Lung (tissue), 12 donors: ENCODE measurements around the gene CHRNA9. TPM values are rescaled to one million over a fixed set of nuclear protein-coding genes. Genes with fewer than 3 reads are reported as not detected.

Source experiments
- ATAC-seq: fragments of 200-7000 bp; cut with Tn5 transposase; one replicate; pipeline ENCODE4 v1.9.1; 2020; ENCODE audit warnings: moderate number of reproducible peaks; ENCODE audit not compliant: insufficient read depth, low FRiP score
- DNase-seq, 3 donors: peaks; one replicate each; pipeline ENCODE4 v3.0.0-alpha.2; 2013 to 2017
- H3K27ac ChIP-seq, 2 donors: one replicate each; pipeline ENCODE4 v1.5.1; 2013; ENCODE audit warnings: mild to moderate bottlenecking in 2 of 2, moderate library complexity in 2 of 2, control low read depth in 1 of 2, inconsistent platforms in 1 of 2, low read depth in 1 of 2, low read length in 1 of 2
- H3K27me3 ChIP-seq, 3 donors: one replicate each; pipeline ENCODE4 v1.5.1; 2013; ENCODE audit warnings: low read length in 2 of 3; ENCODE audit not compliant: control insufficient read depth in 3 of 3, insufficient read depth in 3 of 3
- H3K36me3 ChIP-seq, 4 donors: one replicate each; pipeline ENCODE4 v1.5.1; 2013; ENCODE audit warnings: low read length in 4 of 4, mild to moderate bottlenecking in 1 of 4, moderate library complexity in 1 of 4; ENCODE audit not compliant: control insufficient read depth in 4 of 4, insufficient read depth in 4 of 4
- H3K4me1 ChIP-seq, 5 donors: one replicate each; pipeline ENCODE4 v1.5.1; 2013; ENCODE audit warnings: low read length in 5 of 5, mild to moderate bottlenecking in 2 of 5, moderate library complexity in 1 of 5; ENCODE audit not compliant: control insufficient read depth in 5 of 5, insufficient read depth in 5 of 5
- H3K4me3 ChIP-seq: one replicate; pipeline ENCODE4 v1.5.1; 2013; ENCODE audit warnings: mild to moderate bottlenecking, control low read depth, moderate library complexity
- H3K9ac ChIP-seq, 2 donors: one replicate each; pipeline ENCODE4 v1.5.1; 2013; ENCODE audit warnings: low read length in 2 of 2, control low read depth in 1 of 2; ENCODE audit not compliant: insufficient read depth in 1 of 2
- H3K9me3 ChIP-seq, 4 donors: one replicate each; pipeline ENCODE4 v1.5.1; 2013; ENCODE audit warnings: low read length in 3 of 4, mild to moderate bottlenecking in 1 of 4, moderate library complexity in 1 of 4; ENCODE audit not compliant: control insufficient read depth in 4 of 4, insufficient read depth in 3 of 4
- WGBS, 2 donors: extraction: QIAGEN DNeasy Blood & Tissue Kit; methylation state at CpG; one replicate each; pipeline ENCODE4 v1.1.7; 2013; 5-methylcytosine and 5-hydroxymethylcytosine counted together
- polyA plus RNA-seq, 2 donors: library from polyadenylated mRNA; stranded (reverse); fragments of 200-250 nt; gene quantifications; one replicate each; pipeline ENCODE4 v1.2.1, GENCODE V29; 2013
- total RNA-seq, 2 donors: library from RNA; depleted of rRNA in 1 of 2; stranded (reverse); fragments of >200 nt in 1 of 2; gene quantifications; one replicate each; pipeline ENCODE4 v1.2.1, GENCODE V29; 2014 to 2021
- TF ChIP-seq, protein P1 (sequence below): IDR thresholded peaks from 2 replicates; pipeline ENCODE4 v1.5.1; 2012; ENCODE audit warnings: mild to moderate bottlenecking; ENCODE audit errors: control extremely low read depth, extremely low read depth
- donor health status: control.
- donor health status: control.
- donor health status: Bipolar disorder and iron deficiency.
- donor health status: healthy.
- donor health status: DM: yes; HTN: yes; CAD: no.

Gene CHRNA9
- total and polyA plus RNA-seq, 4 donors: 0.09 TPM; not detected in 3

DNA sequence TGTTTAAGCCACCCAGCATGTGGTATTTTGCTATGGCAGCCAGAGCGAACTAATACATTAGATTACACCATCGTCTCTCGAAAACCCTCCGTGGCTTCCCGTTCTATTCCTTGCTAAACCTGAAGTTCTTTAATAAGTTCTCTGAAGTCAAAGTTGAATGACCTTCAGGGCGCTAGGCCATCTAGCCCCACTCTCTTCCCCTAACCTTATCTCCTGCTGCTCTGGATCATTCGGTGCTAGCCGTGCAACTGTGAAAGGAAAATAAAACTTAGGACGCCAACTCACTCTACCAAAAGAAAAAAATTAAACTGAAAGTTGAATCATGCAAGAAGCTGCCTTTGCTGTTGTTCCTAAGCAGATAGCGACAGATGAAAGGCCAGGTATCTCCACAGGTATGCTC, 40.0 kb downstream of the CHRNA9 start:
- no peak overlapping the region for H3K9ac ChIP-seq
- ATAC-seq: no peak
- H3K27me3 ChIP-seq: no peaks in the 10 kb centered on the region
- TF ChIP-seq, protein P1, sequence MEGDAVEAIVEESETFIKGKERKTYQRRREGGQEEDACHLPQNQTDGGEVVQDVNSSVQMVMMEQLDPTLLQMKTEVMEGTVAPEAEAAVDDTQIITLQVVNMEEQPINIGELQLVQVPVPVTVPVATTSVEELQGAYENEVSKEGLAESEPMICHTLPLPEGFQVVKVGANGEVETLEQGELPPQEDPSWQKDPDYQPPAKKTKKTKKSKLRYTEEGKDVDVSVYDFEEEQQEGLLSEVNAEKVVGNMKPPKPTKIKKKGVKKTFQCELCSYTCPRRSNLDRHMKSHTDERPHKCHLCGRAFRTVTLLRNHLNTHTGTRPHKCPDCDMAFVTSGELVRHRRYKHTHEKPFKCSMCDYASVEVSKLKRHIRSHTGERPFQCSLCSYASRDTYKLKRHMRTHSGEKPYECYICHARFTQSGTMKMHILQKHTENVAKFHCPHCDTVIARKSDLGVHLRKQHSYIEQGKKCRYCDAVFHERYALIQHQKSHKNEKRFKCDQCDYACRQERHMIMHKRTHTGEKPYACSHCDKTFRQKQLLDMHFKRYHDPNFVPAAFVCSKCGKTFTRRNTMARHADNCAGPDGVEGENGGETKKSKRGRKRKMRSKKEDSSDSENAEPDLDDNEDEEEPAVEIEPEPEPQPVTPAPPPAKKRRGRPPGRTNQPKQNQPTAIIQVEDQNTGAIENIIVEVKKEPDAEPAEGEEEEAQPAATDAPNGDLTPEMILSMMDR: no peak
- H3K36me3 ChIP-seq: no peaks in the 10 kb centered on the region
- H3K4me3 ChIP-seq: no peak overlapping the region
- H3K9me3 ChIP-seq: no peaks in the 10 kb centered on the region
- no peaks in the 10 kb centered on the region for H3K4me1 ChIP-seq
- H3K27ac ChIP-seq: no peak overlapping the region
- DNase-seq: no peak
- WGBS, 2 donors: 75 to 90% methylated on average over 10 of the region's 10 CpGs

DNA sequence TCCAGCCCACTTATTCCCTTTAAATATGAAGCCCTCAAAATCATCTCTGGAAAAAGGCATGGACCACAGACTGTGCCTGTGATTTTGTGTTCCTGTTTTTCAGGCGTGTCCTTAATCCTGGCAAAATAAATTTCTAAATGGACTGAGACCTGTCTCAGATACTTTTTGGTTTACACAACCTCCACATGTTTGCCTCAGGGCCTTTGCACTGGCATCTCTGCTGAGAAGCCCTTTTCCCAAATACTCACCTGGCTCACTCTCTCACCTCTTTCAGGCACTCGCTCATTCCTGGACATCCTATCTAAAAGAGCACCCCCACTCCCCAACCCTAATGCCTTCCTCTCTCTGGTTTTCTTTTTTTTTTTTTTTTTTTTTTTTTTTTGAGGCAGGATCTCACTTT, 40.5 kb downstream of the CHRNA9 start:
- no peak overlapping the region for H3K4me3 ChIP-seq
- no peaks in the 10 kb centered on the region for H3K9me3 ChIP-seq
- 81 to 93% methylated on average over 2 of the region's 2 CpGs for WGBS, 2 donors
- no peaks in the 10 kb centered on the region for H3K4me1 ChIP-seq
- H3K27ac ChIP-seq: no peak overlapping the region
- DNase-seq: no peak
- no peak for ATAC-seq
- no peaks in the 10 kb centered on the region for H3K36me3 ChIP-seq
- no peaks in the 10 kb centered on the region for H3K27me3 ChIP-seq
- TF ChIP-seq, protein P1: no peak
- no peak overlapping the region for H3K9ac ChIP-seq

DNA sequence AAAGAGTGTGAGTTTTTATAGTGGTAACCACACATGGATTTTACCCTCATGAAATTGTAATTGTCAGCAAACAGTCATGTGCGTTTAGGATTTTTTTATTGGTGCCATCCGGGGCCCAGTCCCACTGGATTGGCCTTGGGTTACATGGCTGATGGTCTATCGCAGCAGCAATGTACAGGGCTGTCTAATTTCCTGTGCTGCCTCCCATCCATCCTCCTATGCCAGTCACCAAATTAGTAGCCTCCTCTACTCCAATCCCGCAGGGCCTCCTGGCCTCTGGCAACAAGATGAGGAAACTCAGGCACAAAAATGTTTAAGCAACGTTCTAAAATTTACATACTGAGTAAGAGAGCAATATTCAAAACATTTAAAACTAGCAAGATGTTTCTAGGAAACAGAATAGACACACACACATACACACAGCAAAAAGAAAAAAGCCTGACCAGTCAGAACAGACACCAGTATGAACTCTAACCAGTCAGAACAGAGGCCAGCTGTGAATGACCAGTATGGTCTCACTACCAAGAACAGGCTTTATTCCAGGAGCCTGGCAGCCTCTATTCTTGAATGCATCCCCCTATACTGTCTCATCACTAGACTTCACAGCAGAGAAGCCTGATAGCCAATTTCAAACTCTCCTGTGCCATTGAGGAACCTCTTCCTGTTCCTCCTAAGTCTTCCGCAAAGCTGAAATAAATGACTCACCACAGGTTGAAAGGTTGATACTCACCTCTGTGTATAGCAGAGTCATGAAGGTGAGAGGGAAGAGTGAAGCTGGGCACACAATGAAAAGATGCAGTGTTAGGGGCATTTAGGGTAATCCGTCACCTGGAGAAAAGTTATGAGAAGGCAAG, 42.6 kb downstream of the CHRNA9 start:
- DNase-seq (no peak), ATAC-seq (no peak)
- Histone ChIP-seq H3K4me3 (no peak overlapping the region), H3K4me1 (no peaks in the 10 kb centered on the region), H3K9me3 (no peaks in the 10 kb centered on the region), H3K27me3 (no peaks in the 10 kb centered on the region), H3K27ac (no peak overlapping the region), H3K36me3 (no peaks in the 10 kb centered on the region), H3K9ac (no peak overlapping the region)
- 73 to 78% methylated on average over 7 of the region's 7 CpGs for WGBS, 2 donors
- TF ChIP-seq, protein P1: no peak

DNA sequence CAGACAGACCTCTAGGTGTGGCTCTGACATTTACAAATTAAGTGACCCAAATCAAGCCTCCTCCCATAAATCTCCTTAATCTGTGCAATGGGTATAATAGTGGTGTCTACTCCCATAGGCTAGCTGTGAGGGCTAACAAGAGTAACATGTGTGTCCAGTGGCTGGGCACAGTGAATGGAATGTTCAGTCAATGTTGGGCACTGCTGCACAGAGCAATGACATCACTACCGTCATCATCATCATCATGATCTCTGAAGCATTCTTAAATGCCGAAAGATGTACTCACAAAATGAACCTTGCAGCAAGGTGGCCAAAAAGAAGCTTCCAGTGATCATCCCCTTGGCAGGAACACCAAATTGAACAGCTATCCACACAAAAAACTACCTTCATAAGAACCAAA, 43.5 kb downstream of the CHRNA9 start:
- no peak overlapping the region for H3K27ac ChIP-seq
- H3K9ac ChIP-seq: no peak overlapping the region
- H3K9me3 ChIP-seq: no peaks in the 10 kb centered on the region
- H3K4me3 ChIP-seq: no peak overlapping the region
- no peaks in the 10 kb centered on the region for H3K4me1 ChIP-seq
- 66 to 70% methylated on average over 2 of the region's 2 CpGs for WGBS, 2 donors
- no peaks in the 10 kb centered on the region for H3K27me3 ChIP-seq
- no peaks in the 10 kb centered on the region for H3K36me3 ChIP-seq
- TF ChIP-seq, protein P1: no peak
- ATAC-seq (no peak), DNase-seq (no peak)
